Erythroblast (primary cell): ENCODE measurements around the gene ZC3H11A.

Experiments
- GATA1 ChIP-seq: IDR thresholded peaks from 2 replicates; pipeline ENCODE4 v1.6.1; 2011; ENCODE audit warnings: low read depth, mild to moderate bottlenecking, control low read depth, low read length, moderate library complexity
- POLR2A ChIP-seq: IDR thresholded peaks from 2 replicates; pipeline ENCODE4 v1.6.1; 2011; ENCODE audit warnings: mild to moderate bottlenecking, low read length

DNA sequence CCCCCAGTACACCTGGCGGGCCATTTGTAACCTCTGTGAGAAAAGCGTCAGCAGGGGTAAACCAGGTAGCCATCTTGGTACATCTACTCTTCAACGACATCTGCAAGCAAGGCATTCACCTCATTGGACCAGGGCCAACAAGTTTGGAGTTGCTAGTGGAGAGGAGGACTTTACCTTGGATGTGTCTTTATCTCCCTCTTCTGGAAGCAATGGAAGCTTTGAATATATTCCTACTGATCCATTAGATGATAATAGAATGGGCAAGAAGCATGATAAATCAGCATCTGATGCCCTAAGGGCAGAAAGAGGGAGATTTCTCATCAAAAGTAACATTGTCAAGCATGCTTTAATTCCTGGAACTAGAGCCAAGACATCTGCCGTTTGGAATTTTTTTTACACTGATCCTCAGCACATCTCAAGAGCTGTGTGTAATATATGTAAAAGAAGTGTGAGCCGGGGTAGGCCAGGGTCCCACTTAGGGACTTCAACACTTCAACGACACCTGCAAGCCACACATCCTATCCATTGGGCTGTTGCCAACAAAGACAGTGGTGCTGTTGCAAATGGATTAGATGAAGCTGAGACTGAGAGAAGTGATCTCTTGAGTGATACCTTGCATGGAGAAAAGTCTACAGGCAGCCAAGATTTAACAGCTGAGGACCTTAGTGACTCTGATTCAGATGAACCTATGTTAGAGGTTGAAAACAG lies 2.7 kb downstream of the ZC3H11A start:
- TF ChIP-seq POLR2A (no peak), GATA1 (no peak)
